Activated CD4-positive, alpha-beta T cell treated with anti-CD3 and anti-CD28 coated beads, Interleukin-2, amount 50 U/mL, for 48 hours (primary cell): ENCODE measurements around the gene GPSM1.
A peak's percentile ranks its signal among the peaks of the same experiment; 100 is the strongest.
"Not testable (repeated sequence)": the region's sequence is repeated elsewhere in the genome, so short reads cannot be mapped to it uniquely, and the experiment has no call there.

ENCODE experiments used
- DNase-seq, 2 experiments: peaks; one replicate each; pipeline ENCODE4 v3.0.0-alpha.2; 2020

GPSM1 gene

GRCh38 chr9:136346927-136347465, 19.7 kb downstream of the GPSM1 start:
- DNase-seq, result no peak

GRCh38 chr9:136347472-136348256, 20.3 kb downstream of the GPSM1 start:
- DNase-seq, result no peak

- no peak for DNase-seq
Observed at GRCh38 chr9:136348691-136349090, 21.4 kb downstream of the GPSM1 start.

- no peak for DNase-seq
Observed at GRCh38 chr9:136349546-136349945, 22.2 kb downstream of the GPSM1 start.

- no peak for DNase-seq
Observed at GRCh38 chr9:136351252-136351800, 24.0 kb downstream of the GPSM1 start.

DNA sequence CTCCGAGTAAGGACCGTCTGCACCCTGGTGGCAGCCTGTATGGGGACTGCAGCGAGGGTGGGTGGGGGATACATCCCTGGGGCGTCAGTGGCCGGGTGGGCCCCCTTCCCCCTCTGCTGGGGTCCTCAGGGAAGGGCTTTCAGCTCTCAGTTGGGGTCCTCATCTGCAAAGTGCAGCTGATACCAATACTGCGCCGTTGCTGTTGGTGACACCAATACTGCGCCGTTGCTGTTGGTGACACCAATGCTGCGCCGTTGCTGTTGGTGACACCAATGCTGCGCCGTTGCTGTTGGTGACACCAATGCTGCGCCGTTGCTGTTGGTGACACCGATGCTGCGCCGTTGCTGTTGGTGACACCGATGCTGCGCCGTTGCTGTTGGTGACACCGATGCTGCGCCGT, 24.5 kb downstream of the GPSM1 start:
- not testable (repeated sequence) for DNase-seq

DNA sequence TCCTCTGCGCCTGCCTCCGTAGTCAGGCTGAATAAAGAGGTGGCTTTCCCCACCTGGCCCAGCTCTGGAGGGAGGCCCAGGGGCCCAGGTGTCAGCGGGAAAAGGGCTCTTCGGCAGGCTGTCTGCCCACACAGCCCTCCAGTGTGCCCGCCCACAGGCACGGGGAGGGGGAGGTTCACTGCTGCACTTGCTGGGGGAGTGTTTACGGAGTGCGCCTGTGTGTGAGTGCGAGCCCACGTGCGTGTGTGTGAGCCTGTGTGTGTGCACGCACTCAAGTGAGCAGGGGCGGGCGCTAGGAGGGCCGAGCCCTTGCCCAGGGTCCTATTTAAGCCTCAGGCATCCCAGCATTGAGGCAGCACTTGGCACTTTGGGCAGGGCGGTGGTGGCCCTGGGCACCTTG, 25.3 kb downstream of the GPSM1 start:
- DNase-seq, result no peak

DNA sequence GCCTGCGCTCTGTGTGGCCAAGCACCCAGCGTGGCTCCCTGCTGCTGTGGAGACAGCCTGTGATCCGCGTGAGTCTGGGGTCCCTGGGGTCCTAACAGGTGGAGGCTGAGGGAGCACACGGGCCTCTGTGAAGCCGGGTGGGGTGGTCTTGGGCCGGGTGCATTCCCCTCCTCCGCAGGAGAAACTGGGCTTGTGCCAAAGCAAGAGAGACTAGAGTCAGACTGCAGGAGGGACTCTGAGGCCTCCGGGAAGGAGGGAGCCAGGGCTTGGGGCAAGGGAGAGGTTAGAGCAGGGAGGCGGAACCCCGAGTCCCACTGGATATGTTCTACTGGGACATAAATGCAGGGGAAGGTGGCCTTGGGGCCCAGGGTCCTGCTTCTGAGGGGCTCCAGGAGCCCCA, 25.7 kb downstream of the GPSM1 start:
- no peak for DNase-seq

- no peak for DNase-seq
Observed at GRCh38 chr9:136353757-136354488, 26.6 kb downstream of the GPSM1 start.

DNA sequence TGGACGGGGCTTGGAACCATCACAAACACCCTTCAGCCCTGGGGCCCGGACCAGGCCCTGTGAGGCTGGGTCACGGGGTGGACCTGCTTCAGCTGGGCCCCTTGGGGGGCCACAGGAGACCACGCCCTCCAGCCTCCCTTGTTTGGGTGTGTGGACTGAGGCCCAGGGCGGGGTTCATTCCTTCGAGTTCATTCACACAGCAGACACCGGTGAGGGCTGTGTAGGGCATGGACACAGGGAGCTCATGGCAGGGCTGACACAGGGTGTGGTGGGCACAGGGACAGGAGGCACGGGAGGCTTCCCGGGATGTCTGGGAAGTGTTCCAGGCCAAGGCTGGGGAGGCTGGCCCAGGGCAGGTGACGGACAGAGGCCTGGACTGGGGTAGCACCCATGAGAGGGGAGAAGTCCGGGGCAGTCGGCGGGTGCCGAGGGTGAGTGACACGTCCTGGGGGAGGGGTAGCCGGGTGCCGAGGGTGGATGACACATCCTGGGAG, 27.3 kb downstream of the GPSM1 start:
- no peak for DNase-seq

GRCh38 chr9:136355616-136356557, 28.5 kb downstream of the GPSM1 start:
- no peak for DNase-seq

GRCh38 chr9:136357202-136357725, 29.9 kb downstream of the GPSM1 start:
- DNase-seq, result no peak

GRCh38 chr9:136358016-136358415, 30.7 kb downstream of the GPSM1 start:
- no peak for DNase-seq

GRCh38 chr9:136358888-136359287, 31.5 kb downstream of the GPSM1 start:
- DNase-seq, result no peak

DNA sequence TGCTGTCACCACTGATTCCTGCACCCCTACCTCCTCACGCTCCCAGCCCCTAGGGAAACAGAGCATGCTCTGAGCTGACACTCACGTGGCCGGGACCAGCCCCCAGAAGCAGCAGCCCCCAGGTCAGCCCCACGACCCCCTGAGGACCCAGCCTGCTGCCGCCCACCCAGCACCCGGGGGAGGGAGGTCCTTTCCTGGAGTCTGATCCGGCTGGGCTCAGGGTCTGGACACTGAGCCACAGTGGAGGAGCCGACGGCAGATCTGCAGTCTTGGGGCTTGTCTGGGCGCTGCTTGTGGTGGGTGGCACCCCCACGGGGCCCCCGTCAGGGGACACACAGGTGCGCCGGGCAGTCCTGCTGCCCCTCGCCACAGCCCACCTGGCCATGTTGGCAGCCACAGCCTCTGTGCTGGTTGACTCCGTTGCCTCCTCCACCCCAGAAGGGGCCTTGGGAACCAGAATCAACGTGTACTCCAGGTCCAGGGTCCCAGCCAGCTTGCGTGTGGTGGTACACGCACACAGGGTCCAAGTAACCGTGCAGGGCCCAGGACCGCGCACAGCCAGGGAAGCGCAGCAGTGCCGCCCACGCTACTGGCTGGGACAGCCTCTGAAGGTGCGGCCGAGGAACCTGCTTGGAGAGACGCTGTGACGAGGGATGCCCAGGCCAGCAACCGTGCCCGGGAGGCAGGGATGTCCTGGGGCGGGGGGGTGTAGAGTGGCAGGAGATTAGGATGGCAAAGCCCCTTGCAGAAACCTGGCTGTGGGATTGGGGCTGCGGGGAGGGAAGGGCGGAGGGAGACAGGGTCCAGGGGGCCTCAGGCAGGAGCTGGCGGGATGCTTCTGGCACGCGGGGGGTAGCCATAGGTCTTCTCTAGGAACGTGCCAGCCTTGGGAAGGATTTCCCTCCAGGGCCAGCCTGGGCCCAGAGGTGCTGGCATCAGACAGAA, 32.7 kb downstream of the GPSM1 start:
- DNase-seq, result no peak

GRCh38 chr9:136361047-136361753, 33.9 kb downstream of the GPSM1 start:
- no peak for DNase-seq

DNA sequence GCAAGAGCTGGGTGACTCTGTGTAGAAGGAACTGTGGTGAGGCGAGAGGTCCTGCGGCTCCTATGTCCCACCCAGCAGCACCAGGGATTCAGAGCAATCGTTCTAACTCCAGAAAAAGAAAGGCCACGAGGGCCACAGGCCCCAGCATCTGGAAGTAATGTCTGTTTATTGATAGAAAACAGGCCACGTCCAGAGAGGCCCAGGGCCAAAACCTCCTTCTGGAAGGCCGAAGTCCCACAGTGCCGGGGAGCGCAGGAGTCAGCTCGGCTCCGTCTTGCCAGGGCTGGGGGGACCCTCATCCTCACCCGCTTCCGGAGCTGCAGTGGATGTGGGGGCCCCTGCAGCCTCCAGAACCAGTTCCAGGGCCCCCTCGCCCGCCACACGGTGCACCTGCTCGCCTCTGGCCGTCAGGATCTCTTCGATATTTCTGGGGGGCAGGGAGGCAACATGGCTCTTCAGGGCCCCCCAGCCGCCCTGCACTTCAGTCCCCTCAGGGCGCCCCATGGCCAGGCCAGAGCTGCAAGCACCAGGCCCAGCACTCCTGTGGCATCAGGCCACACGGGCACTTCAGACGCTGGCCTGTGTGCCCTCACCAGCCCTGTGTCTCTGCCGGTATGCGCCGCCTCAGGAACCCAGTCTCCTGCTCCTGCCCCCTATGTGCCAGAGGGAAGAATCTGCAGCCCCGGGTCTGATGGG, 34.6 kb downstream of the GPSM1 start:
- DNase-seq, result no peak

GRCh38 chr9:136362450-136362784, 35.1 kb downstream of the GPSM1 start:
- no peak for DNase-seq

DNA sequence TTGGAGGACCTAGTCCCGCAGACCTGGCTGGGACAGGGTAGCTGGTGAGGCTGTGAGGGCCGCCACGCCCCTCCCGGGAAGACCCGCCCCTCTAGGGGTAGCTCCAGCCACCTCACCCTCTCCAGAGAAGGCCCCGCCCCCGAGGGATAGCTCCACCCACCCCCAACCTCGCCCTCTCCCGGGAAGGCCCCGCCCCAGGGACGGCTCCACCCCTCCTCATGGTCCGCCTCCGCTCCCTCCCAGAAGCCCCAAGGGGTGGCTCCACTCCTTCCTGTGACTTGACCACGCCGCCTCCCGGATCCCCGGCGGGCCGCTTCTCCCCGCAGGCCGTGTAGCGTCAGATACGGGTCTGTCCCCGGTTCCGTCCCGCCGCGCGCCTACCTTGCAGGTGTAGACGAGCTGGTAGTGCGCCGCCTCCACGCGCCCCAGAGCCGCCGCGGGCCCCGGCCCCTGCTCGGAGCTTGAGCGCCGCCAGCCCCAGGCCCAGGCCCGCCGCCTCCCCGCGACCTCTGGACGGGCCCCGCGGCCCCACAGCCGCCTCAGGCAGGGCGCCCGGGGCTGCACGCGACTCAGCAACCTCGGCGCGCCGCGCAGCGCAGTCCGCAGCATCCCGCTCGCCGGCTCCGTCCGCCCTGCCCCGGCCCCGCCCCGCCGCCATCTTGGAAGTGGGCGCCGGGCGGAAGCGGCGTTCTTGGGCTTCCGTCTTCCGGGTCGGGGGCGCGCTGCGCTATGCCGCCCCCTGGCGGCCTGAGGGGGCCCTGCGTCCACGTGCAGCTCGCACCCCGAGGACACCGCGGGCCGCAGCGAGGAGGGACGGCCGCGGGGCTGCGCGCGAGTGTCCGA, 36.0 kb downstream of the GPSM1 start, which contains the start of gene DNLZ:
Gene DNLZ (minus strand): TSS at position 639 of the 843 bp plus-strand sequence. CDS start 30 bp downstream, at position 609.
- peak; percentile 98 for DNase-seq
